GM10266 (cell line): ENCODE results near the gene ACTN4.

Experiments used
- DNase-seq: peaks from one replicate; pipeline ENCODE4 v3.0.0; 2012; ENCODE audit errors: extremely low spot score
- CTCF ChIP-seq: IDR thresholded peaks from 2 replicates; pipeline ENCODE4 v1.5.1; 2012; ENCODE audit warnings: mild to moderate bottlenecking, low read depth; ENCODE audit not compliant: control insufficient read depth, insufficient read depth; ENCODE audit errors: missing control alignments

ACTN4 gene

GRCh38 chr19:38658462-38659306 lies 11.2 kb downstream of the ACTN4 start:
- no peak for DNase-seq
- no peak for TF ChIP-seq CTCF

DNA sequence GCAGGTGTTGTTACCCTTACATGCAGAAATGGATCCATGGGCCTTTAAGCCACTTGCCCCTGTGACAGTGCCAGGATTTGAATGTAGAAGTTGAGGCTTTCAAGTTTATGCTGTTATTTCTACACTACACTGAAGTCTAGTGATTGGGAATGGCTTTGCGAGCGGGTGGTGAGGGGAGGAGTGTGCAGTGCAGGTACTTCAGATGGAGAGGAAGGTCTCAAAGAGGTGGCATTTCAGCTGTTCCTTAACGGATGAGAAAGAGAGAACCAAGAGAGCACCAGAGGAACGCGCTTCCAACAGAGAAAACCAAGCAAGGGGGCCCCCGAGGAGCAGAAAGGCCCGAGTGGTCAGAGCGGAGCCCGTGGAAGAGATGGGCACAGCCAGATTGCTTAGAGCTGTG lies 13.3 kb downstream of the ACTN4 start:
- DNase-seq: no peak
- no peak for TF ChIP-seq CTCF

GRCh38 chr19:38661136-38661535 lies 13.7 kb downstream of the ACTN4 start:
- TF ChIP-seq CTCF: no peak
- no peak for DNase-seq

- DNase-seq: no peak
- no peak for TF ChIP-seq CTCF
Observed at GRCh38 chr19:38661996-38662395, 14.5 kb downstream of the ACTN4 start.

- DNase-seq: no peak
- no peak for TF ChIP-seq CTCF
Observed at GRCh38 chr19:38662537-38663155, 15.2 kb downstream of the ACTN4 start.

GRCh38 chr19:38663156-38663651 lies 15.8 kb downstream of the ACTN4 start:
- TF ChIP-seq CTCF: no peak
- no peak for DNase-seq
